SK-N-MC (cell line): ENCODE data around the gene KRTAP5-6.

ENCODE experiments used
- EZH2 ChIP-seq: fragments of 200-600 bp; sonication (generic); IDR thresholded peaks from one replicate; pipeline ENCODE4 v1.6.1; 2017; ENCODE audit warnings: antibody characterized with exemption
- POLR2AphosphoS5 ChIP-seq: IDR thresholded peaks from 2 replicates; pipeline ENCODE4 v1.6.1; 2012; ENCODE audit warnings: mild to moderate bottlenecking, low read depth, low read length, borderline replicate concordance

GRCh38 chr11:1717745-1718144, 20.8 kb downstream of the KRTAP5-6 start:
- no peak for TF ChIP-seq POLR2AphosphoS5
- no peak for TF ChIP-seq EZH2
